ENCODE measurements around the gene RAI1.

- TF ChIP-seq POLR2A (IDR thresholded peaks at IDR 0.05; ENCODE audit: low read depth, low read length) = no peak
- no peak for TF ChIP-seq NBN (IDR thresholded peaks at IDR 0.05)
- TF ChIP-seq FOXK2 (IDR thresholded peaks at IDR 0.05) = no peak
- no peak for TF ChIP-seq CTCF (IDR thresholded peaks at IDR 0.05 in 2 of 3, conservative IDR thresholded peaks at IDR 0.05 in 1 of 3; ENCODE audit: control insufficient read depth in 2 of 3, extremely low read depth in 1 of 3, insufficient read depth in 1 of 3, low read depth in 3 of 3, low read length in 3 of 3)
- no peak for TF ChIP-seq EZH2 (IDR thresholded peaks at IDR 0.05; ENCODE audit: borderline replicate concordance, control insufficient read depth, low read depth, low read length)
- no peak for TF ChIP-seq NR2C2 (IDR thresholded peaks at IDR 0.05; ENCODE audit: borderline replicate concordance, control insufficient read depth, insufficient read length, low read depth)
Measured at GRCh38 chr17:17833658-17834357, 152.6 kb downstream of the RAI1 start.
